KOPT-K1 (cell line): ENCODE data around the gene RICTOR.
"Not testable (repeated sequence)": the region's sequence is repeated elsewhere in the genome, so short reads cannot be mapped to it uniquely, and the experiment has no call there.

ENCODE experiments used
- H3K27ac ChIP-seq: fragments of 200-600 bp; sonication (generic); 2 replicates; pipeline ENCODE4 v1.5.1; 2016; ENCODE audit warnings: antibody characterized with exemption, mild to moderate bottlenecking, low read depth, low read length; ENCODE audit not compliant: poor library complexity, severe bottlenecking
- H3K36me3 ChIP-seq: fragments of 200-600 bp; sonication (generic); 2 replicates; pipeline ENCODE4 v1.5.1; 2017; ENCODE audit warnings: antibody characterized with exemption, mild to moderate bottlenecking, low read length, moderate library complexity; ENCODE audit not compliant: insufficient read depth
- H3K9me3 ChIP-seq: fragments of 200-600 bp; sonication (generic); 2 replicates; pipeline ENCODE4 v1.5.1; 2017; ENCODE audit warnings: antibody characterized with exemption, low read length, mild to moderate bottlenecking; ENCODE audit not compliant: insufficient read depth, poor library complexity, severe bottlenecking

Gene RICTOR

DNA sequence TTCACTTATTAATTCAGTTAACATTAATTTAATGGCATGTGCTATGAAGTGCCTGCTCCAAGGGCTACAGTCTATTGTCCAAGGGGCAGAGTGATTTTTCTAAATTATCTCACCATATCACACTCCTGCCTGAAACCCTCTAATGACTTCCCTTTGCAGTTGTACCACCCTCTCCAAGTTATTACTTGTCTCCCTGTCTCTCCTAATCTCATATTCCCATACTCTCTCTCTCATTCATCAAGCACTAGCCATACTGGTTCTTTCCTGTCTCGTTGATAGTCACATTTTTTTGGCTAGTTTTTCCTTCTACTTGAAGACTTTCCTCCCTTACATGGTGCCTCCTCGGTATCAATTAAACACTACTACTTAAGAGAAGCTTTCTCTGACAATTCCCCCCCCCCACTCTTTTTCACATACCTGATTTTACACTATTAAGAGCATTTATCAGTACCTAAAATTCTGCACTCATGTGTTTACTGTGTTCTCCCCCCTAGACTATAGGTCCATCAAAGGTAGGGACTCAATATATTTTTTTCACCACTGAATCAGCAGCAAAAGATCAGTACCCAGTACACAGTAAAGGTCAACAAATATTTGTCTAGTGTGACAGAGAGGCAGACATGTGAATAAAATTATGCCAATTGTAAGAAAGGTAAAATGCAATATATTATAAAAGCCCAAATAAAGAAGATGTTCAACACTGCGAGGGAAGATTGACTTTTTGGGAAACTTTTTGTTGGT, 19.0 kb downstream of the RICTOR start:
- Histone ChIP-seq H3K9me3 (no peaks in the 10 kb centered on the region), H3K36me3 (no peaks in the 10 kb centered on the region; the same call in 1 of the 2 replicates)

DNA sequence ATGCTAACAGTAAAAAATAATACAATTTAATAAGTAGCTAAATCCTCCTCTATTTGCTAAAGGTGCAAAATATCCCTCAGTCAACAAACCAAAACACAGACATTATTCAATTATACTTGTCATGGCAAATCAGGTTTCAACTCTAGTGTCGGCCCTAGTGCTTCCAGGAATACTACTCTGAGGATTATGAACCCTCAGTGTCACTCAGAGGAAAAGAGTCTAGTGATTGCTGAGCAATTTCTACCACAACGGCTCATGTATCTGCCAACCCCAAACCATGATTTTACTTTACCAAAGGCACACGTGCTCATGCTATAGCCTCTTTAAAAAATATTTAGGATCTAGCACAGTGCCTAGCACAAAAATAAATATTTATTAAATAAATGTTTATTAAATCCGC, 21.0 kb downstream of the RICTOR start:
- Histone ChIP-seq H3K36me3 (no peaks in the 10 kb centered on the region; the same call in 1 of the 2 replicates), H3K9me3 (no peaks in the 10 kb centered on the region), H3K27ac (no peak overlapping the region)

More for the DNA sequence above, 19.0 kb downstream of the RICTOR start:
- H3K27ac ChIP-seq: no peak overlapping the region

DNA sequence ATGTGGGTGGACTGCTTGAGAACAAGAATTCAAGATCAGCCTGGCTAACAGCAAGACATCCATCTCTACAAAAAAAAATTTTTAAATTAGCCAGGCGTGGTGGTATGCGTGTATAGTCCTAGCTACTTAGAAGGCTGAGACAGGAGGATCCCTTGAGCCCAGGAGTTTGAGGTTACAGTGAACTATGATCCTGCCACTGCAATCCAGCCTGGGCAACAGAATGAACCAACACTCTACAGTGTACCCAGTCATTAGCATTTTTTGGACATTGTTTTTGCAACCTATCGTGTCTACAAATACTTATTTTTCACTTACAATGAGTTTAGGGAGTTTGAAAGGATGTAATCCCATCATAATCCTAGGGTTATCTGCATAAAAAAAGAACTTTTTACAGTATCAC, 22.1 kb downstream of the RICTOR start:
- Histone ChIP-seq H3K9me3 (peaks cover 4% of the 10 kb centered on the region), H3K36me3 (peaks cover 8% of the 10 kb centered on the region), H3K27ac (no peak overlapping the region)

DNA sequence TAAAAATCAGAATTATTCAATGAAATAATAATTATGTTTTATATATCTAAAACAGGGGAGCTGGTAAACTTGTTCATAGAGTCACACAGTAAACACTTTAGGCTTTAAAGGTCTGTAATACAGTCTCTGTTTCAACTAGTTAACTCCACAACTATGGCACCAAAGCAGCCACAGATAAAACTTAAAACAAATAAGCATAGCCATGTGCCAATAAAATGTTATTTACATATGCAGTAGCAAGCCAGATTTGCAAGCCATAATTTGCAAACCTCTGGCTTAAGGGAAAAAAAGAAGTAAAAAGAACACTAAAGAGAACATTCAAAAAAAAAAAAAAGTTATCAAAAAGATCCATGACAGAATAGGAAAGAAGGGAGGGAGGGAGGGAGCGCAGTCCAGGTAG, 24.9 kb downstream of the RICTOR start:
- H3K9me3 ChIP-seq: peaks cover 6% of the 10 kb centered on the region
- peaks cover 8% of the 10 kb centered on the region; the same call in 1 of the 2 replicates for H3K36me3 ChIP-seq
- H3K27ac ChIP-seq: no peak overlapping the region

DNA sequence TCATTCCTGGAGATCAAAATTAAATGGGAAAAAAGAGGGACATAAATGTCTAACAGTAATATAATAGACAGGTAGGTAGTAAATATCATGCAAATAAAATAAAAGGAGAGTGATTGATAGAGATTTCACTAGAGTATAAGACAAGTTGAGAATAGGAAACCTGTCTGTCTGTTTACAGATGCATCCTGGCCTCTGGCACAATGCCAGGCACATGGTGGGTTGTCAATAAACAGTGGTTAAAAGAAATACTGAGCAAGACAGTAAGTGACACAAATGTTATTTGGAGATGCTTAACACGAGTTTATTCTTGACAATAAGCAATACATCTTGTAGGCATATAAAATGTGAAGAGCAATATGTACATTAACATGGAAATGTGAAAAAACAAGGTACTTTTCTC, 33.3 kb downstream of the RICTOR start:
- Histone ChIP-seq H3K27ac (no peak overlapping the region), H3K9me3 (peaks cover 4% of the 10 kb centered on the region), H3K36me3 (no peaks in the 10 kb centered on the region; the same call in 1 of the 2 replicates)

DNA sequence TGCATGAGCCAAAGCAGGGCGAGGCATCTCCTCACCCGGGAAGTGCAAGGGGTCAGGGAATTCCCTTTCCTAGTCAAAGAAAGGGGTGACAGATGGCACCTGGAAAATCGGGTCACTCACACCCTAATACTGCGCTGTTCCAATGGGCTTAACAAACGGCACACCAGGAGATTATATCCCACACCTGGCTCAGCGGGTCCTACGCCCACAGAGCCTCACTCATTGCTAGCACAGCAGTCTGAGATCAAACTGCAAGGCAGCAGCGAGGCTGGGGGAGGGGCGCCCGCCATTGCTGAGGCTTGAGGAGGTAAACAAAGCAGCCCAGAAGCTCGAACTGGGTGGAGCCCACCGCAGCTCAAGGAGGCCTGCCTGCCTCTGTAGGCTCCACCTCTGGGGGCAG, 39.7 kb downstream of the RICTOR start:
- H3K9me3 ChIP-seq, H3K36me3 ChIP-seq, H3K27ac ChIP-seq: not testable (repeated sequence)

DNA sequence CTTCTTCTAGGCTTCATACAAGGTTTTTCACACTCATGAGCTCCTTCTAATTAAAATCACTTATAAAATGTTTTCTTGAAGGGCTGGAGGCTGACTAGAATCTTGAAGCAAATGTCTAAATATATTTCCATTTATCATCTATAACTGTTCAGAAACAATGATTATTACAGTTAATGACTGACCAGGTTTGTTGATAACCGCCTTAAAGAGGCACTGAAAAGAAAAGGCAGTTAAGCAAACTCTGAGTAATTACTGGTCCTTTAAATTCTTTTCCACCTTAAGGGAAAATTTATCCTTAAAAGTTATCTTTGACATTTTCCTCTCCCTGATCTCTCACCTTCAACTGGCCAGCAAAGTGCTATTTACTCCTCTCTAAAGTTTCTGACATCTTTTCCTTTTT, 43.2 kb downstream of the RICTOR start:
- peaks cover 8% of the 10 kb centered on the region for H3K36me3 ChIP-seq
- no peak overlapping the region for H3K27ac ChIP-seq
- peaks cover 22% of the 10 kb centered on the region for H3K9me3 ChIP-seq

DNA sequence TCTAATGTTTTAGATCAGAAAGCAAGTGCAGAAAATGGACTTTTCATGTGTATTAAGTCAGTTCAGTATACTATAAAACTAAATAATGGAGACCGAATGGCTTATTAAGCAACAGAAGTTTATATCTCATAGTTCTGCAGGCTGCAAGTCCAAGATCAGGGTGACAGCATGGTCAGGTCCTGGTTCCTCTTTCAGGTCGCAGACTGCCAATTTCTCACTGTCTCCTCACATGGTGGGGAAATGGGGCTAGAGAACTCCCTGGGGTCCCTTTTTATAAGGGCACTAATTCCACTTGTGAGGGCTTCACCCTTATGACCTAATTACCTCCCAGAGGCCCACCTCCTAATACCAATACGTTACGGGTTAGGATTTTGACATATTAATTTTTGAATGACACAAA, 48.7 kb downstream of the RICTOR start:
- Histone ChIP-seq H3K9me3 (peaks cover 28% of the 10 kb centered on the region), H3K27ac (no peak overlapping the region), H3K36me3 (peaks cover 13% of the 10 kb centered on the region)

DNA sequence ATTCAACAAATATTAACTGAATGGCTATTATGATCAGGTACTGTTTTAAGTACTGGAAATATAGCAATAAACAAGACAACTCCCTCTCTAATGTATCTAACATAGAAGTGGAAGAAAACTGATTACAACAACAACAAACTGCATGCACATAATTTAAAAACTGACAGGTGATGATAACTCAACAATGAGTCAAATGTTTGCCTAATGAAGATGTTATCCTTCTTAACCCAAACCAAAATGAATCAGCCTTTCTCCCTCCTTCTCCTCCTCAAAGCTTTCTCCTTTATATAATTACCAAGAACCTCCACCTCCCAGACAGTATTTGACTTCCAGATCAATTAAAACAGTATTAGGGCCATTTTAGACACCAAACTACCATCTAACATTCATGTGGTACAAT, 49.3 kb downstream of the RICTOR start:
- Histone ChIP-seq H3K27ac (no peak overlapping the region), H3K9me3 (peaks cover 28% of the 10 kb centered on the region), H3K36me3 (peaks cover 19% of the 10 kb centered on the region)

DNA sequence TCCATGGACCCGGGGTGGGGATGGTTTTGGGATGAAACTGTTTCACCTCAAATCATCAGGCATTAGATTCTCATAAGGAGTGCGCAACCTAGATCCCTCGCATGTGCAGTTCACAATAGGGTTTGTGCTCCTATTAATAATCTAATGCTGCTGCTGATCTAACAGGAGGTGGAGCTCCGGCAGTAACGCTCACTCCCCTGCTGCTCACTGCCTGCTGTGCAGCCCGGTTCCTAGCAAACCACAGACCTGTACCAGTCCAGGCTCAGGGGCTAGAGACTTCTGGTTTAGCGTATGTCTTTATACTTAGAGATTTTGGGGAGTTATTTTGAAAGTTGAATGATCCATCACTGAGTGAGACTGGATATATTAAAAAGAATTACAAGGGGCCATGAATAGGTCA, 50.2 kb downstream of the RICTOR start:
- Histone ChIP-seq H3K9me3 (peaks cover 27% of the 10 kb centered on the region), H3K27ac (no peak overlapping the region), H3K36me3 (peaks cover 28% of the 10 kb centered on the region)

DNA sequence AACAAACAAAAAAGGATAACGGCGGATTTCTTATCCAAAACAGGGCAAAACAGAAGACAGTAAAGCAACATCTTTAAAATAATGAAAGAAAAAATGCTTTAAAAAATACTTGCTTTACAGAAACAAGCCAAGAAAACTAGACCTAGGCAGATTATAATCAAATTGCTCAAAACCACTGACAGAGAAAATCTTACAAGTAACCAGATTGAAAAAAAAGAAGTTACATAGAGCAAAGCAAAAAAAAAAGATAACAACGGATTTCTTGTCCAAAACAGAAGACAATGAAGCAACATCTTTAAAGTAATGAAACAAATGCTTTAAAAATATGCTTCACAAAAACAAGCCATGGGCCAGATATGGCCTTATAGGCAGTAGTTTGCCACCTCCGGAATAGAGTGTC, 51.1 kb downstream of the RICTOR start:
- H3K36me3 ChIP-seq: peaks cover 28% of the 10 kb centered on the region
- no peak overlapping the region for H3K27ac ChIP-seq
- peaks cover 18% of the 10 kb centered on the region for H3K9me3 ChIP-seq

DNA sequence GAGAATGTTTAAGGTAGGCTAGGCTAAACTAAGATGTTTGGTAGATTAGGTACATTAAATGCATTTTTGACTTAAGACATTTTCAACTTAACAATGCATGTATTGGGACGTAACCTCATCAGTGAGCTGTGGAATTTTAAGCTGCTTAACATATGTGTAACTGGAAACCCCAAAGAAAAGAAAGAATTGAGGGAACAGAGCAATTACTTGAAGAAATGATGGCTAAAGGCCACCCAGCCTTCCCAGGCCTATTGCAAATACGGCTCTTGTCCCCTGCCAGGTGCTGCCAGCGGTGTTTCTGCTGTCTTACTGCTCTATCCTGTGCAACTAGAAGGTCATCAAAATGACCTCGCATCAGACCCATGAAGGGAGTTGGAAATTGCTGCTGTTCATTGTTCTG, 52.0 kb downstream of the RICTOR start:
- Histone ChIP-seq H3K9me3 (peaks cover 13% of the 10 kb centered on the region), H3K27ac (no peak overlapping the region), H3K36me3 (peaks cover 30% of the 10 kb centered on the region)

DNA sequence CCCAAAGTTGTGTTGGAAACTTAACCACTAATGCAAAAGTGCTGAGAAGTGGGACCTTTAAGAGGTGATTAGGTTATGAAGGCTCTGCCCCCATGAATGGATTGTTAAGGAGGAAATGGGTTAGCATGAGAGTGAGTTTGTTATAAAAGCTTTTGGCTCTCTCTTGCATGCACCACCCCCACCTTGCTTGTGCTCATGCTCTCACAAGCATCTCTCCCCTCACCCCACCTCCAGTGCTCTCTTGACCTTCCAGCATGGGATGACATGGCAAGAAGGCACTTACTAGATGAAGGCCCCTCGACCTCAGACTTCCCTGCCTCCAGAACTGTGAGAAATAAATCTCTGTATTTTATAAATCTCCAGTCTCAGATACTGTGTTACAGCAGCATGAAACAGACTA, 52.8 kb downstream of the RICTOR start:
- H3K27ac ChIP-seq: no peak overlapping the region
- H3K9me3 ChIP-seq: peaks cover 10% of the 10 kb centered on the region
- peaks cover 30% of the 10 kb centered on the region for H3K36me3 ChIP-seq

DNA sequence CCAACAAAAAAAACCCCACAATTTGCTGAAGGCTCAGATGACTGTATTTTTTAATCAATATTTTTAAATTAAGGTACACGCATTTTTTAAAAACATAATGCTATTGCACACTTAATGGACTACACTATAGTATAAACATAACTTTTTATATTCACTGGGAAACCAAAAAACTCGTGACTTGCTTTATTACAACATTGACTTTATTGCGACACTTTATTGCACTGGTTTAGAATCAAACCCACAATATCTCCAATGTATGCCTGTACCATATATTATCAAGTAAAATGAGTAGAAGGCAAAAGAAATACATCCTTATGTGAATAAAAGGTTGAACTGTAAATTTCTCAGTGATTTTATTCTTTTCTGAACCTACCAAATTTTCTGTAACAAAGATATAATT, 53.7 kb downstream of the RICTOR start:
- Histone ChIP-seq H3K36me3 (peaks cover 30% of the 10 kb centered on the region), H3K27ac (no peak overlapping the region), H3K9me3 (peaks cover under 1% of the 10 kb centered on the region)

DNA sequence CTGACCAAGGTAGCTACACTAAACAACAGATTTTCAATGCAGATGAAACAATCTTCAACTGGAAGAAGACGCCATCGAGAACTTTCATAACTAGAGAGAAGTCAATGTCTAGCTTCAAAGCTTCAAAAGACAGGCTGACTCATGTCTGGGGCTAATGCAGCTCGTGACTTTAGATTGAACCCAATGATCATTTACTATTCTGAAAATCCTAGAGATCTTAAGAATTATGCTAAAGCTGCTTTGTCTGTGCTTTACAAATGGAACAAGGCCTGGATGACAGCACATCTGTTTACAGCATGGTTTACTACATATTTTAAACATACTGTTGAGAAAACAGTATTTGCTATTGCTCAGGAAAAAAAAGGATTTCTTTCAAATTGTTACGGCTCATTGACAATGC, 54.9 kb downstream of the RICTOR start:
- Histone ChIP-seq H3K9me3 (no peaks in the 10 kb centered on the region), H3K36me3 (peaks cover 30% of the 10 kb centered on the region), H3K27ac (no peak overlapping the region)

DNA sequence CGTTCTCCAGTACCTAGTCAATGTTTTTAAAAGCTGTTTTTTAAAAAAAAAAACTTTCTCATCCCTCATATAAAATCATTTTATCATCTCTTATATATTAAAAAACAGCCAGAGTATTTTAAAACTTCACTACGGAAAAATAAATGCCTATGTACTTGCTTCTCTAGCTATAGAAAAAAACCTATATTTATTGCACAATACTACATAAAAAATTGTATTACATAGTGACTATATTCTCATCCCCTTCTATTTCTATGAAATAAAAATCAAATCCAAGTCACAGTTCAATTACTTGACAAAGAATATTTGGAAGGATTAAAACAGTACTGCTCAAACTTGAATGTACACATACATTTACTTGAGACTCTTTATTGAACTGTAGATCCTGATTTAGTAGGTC, 56.7 kb downstream of the RICTOR start:
- Histone ChIP-seq H3K27ac (no peak overlapping the region), H3K36me3 (peaks cover 35% of the 10 kb centered on the region), H3K9me3 (peaks cover 12% of the 10 kb centered on the region)
